EH (cell line): ENCODE measurements around the gene TNS2.
"Not testable (repeated sequence)": the region's sequence is repeated elsewhere in the genome, so short reads cannot be mapped to it uniquely, and the experiment has no call there.

Source experiments
- DNase-seq: peaks from one replicate; pipeline ENCODE4 v3.0.0-alpha.2; 2015; ENCODE audit warnings: low read depth

Gene TNS2

DNA sequence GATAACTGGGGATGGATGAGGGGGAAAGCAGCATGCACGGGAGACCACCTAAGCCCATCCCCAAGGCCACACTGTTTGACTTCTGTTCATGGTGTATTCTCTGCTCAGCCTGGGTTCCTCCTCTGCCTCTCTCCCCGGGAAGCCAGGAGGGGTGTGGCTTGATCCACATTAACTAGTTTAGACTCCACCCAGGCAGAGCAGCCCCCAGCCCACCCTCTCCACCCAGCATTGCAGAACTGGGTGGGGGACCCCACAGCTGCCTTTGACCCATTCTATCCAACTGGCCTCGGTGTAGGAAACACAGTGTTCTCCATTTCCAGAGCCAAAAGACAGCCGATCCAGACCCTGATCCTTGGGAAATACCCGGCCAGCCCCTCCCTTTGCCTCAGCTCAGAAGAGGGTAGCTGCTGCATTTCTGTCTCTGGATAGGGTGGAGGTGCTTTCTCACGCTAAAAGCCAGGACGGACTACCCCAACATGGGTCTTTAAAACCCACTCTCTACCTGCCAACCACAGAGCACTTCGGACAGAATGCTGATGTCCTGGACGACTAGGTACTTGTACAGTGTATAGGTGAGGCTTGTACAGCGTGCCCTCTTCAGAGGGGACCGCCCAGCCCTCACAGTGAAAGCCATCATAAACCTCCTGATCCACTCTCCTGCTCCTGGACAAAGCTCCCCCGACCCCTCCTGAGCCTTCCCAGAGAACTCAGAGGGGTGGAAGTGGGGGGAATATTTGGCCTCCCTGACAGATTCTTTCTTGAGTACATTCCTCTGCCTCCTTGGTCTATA, 20.0 kb downstream of the TNS2 start:
- no peak for DNase-seq

DNA sequence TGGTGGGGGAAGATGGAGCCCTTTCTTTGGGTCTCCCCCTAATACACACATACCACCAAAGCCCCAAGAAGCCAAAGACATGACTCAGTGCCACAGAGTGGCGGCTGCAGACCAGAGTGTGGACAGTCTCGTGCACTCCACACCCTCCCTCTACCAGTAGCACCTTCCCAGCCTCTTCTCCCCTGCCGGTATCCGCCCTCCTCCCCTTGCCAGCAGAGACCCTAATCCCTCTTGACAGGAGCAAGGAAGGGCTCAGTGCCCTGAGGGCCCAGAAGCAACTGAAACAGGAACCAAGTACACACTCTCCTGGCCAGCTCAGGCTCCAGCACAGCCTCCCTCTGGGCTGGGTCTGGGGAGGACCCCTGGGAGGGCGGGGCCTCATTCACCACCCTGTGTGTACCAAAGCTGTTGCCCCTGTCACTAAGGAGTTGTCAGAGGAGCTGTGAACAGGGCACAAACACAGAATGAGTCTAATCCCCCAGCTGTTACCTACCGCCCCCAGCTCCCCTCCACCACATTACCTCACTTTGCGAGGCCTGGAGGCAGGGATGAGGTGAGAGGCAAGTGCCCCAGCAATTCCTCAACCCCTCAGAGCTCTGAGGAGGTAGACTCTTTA, 21.1 kb downstream of the TNS2 start:
- DNase-seq: peak; percentile 73

DNA sequence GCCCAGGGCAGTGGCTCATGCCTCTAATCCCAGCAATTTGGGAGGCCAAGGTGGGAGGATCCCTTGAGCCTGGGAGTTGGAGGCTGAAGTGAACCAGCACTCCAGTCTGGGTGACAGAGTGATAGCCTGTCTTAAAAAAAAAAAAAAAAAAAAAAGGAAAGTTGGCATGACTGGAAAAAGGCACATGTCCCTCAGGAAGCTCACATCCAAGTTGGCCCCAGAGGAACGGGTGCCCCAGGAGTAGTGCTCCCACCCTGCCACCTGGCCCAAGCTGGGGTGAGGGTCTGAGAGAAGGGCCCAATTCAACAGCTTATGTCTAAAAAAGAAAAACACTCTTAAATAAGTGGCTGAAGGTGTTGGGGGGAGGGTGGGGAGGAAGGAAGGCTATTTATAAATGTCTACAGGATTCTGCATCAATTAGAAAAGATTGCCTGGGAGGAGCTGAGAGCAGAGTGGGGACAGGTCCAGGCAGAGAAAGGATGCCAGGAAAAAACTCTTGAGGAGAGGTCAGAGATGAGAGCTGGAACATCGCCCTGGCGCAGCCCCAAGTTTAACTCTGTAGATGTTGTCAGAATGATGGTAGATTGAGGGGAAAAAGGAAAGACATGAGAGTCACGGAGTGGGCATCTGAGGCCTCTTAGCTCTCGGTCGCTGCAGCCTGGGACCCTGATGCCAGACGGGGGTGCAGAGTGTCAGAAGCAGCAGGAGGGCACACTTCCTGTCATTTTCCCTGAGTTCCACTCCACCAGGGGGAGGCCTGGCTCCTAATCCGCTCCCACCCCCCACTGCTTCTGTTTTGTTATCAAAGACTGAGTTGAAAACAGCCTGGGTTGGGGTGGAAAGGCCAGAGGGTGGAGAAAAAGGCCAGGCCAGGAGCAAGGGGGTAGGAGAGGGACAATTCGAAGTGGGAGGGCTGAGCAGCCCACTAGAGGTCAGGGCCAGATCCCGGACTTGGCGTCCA, 22.0 kb downstream of the TNS2 start:
- peak; percentile 82 for DNase-seq

DNA sequence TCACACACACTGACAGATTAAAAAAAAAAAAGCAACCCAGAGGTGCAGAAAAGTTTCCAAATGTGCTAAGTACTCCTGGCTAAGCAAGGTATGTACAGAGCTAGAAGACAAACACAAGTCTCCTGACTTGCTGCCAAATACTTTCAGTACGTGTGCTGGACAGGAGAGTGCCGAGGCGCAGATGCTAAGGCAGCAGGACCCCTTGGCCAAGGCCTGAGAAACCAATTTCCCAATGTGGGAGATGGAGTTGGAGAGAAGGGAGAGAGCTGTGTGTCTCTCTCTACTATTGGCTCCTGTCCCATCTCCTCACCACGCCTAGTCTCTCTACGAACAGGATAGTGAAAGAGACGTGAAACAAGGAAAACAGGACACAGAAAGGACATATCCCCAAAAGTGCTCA, 24.0 kb downstream of the TNS2 start:
- DNase-seq: no peak

DNA sequence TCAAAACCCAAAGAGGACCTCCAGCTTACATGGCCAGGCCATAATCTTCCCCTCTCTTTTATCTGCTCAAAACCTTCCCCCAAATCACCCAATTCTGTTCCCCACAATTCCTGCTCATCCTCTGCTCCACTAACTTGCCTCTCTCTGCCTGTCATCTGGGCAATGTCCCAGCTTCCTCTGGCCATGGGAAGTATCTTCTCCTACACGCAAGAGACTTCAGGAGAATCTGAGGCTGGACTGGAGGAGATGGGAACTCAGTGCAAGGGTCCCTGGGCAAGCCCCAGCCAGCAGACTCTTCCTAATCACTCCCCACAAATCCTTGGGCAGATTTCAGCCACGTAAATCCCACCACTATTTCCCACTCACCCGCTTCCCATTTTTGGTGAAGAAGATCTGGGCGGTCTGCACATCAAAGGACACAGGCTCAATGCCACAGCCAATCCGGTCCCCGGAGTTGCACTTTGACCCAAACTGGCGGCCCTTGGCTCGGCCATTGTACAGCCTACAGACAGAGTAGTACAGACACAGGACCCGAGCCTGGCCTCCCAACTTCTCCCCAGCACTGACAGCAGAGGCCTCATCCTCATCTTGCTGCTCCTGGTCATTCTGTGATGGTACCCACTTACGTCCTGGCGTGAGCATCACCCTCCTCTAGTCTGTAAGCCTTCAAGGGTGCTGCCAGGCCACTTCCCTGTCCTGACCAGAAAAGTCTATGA, 24.6 kb downstream of the TNS2 start:
- DNase-seq: no peak

DNA sequence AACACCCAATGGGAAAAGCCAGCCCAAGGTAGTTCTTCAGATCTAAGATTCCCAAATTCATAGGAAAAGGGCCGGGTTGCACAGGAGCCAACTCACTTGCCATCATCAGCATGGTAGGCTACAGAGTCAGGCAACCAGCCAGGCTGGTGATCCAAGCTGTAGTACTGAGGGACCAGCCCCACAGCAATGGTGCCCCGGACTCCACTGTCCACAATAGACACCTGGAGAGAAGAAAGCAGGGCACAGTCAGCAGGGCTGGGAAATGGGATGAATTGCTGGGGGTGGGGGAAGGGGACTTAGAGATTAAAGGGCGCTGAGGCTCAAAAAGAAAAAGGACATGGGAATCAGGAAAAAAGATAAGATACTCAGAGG, 25.1 kb downstream of the TNS2 start:
- no peak for DNase-seq

DNA sequence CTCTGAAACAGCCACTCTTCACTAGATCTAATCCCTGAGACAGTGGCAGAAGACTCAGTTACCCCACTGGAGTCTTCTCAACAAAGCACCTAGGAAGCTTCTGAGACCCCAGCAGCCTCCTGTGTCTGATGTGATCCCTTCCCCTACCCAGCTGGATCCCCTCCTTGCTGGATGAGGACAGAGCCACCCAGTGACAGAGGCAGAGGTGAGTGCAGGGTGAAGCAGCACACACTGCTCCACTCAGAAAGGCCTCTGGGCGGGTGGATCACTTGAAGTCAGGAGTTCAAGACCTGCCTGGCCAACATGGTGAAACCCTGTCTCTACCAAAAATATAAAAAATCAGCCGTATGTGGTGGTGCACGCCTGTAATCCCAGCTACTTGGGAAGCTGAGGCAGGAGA, 26.6 kb downstream of the TNS2 start:
- no peak for DNase-seq

- no peak for DNase-seq
Measured at GRCh38 chr12:53077030-53077429, 27.2 kb downstream of the TNS2 start.

DNA sequence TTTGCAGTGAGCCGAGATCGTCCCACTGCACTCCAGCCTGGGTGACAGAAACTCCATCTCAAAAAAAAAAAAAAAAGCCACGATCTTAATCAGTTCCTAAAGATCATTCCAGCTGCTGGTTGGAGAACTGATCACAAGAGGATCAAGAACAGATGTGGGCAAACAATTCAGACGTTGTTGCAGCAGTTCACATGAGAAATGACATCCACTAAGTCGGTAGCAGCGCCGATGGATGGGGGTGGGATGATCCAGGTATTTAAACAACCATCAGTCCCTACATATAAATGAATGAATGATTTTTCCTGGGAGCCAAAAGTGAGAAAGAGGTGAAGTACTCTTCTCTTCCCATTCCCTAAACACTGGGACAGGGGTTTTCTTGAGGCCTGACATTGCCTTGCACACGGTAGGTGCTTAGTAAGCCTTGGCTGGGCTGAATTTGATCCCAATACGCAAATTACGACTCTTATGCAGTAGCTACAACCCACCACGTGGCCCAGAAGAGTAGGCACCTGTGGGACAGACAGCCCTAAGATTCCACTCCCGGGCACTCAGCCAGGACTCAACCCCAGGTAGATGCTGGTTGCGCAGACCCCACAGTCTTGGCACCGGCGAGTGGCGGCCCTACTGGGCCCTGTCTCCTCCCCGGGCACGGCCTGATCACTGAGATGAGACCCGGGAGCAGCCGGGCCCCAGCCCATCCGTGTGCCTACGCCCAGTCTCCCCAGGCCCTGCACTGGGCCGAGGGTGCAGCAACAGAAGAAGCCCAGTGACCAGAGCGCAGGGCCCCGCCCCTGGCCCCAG, 28.8 kb downstream of the TNS2 start:
- DNase-seq: no peak

GRCh38 chr12:53079226-53080117, 29.6 kb downstream of the TNS2 start, which contains the start of gene SPRYD3:
Gene SPRYD3 (minus strand): TSS chr12:53079390. CDS start chr12:53079333, 57 bp downstream.
- peak; percentile 98 for DNase-seq

GRCh38 chr12:53082637-53083175, 32.8 kb downstream of the TNS2 start:
- no peak for DNase-seq

DNA sequence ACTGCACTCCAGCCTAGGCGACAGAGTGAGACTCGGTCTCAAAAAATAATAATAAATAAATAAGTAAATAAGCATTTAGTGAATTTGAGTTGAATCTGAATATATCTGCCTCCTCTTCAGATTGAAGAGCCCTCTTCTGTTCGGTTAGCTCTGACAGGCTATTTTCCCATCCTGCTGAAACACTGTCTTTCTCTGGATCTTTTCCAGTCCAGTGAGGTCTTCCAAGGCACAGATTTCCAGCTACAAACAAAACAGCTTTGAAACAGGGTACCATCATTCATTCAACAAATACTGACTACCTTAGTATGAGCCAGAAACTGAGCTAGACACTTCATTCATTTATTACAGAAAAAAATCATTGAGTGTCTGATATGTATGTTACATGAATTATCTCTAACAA, 36.5 kb downstream of the TNS2 start:
- no peak for DNase-seq

DNA sequence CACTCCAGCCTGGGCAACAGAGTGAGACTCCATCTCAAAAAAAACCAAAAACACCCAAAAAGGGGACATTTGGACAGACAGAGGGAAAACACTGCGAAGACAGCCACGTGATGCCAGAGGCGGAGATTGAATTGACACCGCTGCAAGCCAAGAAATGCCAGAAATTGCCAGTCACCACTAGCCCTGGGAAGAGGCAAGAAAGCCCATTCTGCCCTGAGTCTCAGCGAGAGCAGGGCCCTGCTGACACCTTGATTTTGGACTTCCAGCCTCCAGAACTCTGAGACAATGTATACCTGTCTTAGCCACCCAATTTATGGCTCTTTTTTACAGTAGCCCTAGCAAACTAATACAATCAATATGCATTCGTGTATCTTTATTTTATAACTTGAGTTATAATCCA, 40.2 kb downstream of the TNS2 start:
- DNase-seq: no peak

DNA sequence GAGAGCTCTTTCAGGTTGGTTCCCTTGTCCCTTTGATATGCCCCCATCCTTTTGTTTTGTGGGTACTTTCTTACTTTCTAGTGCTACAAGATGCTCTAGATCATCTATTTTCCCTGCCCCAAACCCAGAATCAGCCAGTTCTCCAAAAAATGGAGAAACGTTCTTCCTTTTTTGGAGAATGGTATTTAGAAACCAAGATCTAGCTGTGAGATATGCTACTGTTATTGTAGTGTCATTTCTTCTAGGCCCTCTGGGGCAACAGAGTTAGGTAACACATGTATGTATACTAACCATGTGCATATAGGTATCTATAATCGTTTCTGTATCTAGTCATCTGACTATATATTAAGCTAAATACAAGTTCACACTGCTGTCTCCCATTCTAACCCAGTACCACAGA, 40.7 kb downstream of the TNS2 start:
- DNase-seq: peak; percentile 8

DNA sequence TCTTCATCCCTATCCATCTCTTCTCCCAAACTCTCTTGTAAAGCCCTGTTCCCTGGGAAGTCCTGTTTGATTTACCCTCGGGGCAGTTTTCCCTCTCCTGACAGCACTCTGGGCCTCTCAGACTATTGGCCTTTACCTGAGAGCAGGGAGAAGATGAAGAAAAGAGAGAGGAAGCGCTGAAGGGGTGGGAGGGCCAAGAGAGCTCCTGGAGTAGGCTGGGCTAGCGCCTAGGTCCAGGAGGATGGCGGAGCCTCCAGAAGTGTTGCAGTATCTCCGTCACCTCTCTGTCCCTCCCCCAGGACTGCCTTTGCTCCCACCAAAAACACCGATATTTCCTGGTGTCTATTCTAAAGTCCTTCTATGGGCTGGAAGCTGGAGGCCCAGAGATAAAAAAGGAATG, 41.9 kb downstream of the TNS2 start:
- no peak for DNase-seq

GRCh38 chr12:53093777-53094393, 44.0 kb downstream of the TNS2 start:
- peak; percentile 11 for DNase-seq

DNA sequence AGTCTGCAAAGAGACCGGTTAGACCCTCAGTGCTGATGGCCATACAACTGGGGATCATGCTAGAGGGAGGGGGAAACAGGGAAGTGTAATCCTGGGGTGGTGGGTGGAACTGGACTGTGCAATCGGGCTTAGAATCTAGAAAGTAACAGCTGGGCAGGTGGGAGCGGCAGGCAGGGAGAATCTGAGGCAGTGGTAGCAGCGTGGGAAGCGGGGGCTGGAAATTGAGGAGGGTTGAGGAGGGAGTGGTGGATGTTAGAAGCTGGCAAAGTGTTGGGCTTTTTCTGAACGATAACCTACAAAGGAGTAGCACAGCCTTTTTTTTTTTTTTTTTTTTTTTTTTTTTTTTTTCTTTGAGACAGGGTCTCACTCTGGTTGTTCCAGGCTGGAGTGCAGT, 44.5 kb downstream of the TNS2 start:
- no peak for DNase-seq

GRCh38 chr12:53094796-53095595, 45.1 kb downstream of the TNS2 start:
- DNase-seq: peak; percentile 7

GRCh38 chr12:53095596-53095895, 45.7 kb downstream of the TNS2 start:
- not testable (repeated sequence) for DNase-seq
